ENCODE results near the gene PEAR1. TPM values are rescaled to one million over a fixed set of nuclear protein-coding genes. Genes with fewer than 3 reads are reported as not detected.

The PEAR1 gene
- total RNA-seq, 1 donor from 2014 or later = 0.05 TPM

DNA sequence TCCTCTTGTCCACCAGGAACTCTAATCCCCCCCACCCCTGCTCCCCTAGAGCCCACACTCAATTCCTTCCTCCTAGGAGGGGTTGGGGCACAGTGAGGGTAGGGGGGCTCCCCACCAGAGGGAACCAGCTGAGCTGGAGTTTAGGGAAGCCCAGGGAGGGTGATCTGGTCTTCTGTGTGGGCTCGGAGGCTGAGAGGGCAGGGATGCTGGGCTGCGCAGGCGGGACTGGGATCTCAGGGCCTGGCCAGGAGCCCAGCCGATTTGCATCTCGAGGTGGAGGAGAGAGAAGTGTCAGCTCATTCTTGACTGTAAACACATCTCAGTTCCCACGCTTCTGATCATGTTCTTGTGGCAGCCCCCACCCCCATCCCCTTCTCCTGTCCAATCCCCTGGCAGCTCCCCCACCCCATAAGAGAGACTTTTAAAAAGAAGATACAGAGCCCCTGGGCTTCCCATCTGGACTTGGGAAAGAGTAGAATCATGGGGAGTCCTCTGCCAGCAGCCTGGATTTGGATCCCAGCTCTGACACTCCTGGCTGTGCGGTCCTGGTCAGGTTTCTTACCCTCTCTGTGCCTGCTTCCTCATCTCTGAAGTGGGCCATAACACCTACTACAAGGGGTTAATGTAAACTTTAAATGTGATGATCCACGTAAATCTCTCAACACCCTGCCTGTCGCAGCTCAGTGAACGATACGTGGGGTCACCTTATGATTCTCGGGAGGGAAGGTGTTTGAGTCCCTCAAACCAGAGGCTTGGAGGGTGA is 6.6 kb downstream of the PEAR1 start:
- no peak for DNase-seq (ENCODE audit: low read depth)

DNA sequence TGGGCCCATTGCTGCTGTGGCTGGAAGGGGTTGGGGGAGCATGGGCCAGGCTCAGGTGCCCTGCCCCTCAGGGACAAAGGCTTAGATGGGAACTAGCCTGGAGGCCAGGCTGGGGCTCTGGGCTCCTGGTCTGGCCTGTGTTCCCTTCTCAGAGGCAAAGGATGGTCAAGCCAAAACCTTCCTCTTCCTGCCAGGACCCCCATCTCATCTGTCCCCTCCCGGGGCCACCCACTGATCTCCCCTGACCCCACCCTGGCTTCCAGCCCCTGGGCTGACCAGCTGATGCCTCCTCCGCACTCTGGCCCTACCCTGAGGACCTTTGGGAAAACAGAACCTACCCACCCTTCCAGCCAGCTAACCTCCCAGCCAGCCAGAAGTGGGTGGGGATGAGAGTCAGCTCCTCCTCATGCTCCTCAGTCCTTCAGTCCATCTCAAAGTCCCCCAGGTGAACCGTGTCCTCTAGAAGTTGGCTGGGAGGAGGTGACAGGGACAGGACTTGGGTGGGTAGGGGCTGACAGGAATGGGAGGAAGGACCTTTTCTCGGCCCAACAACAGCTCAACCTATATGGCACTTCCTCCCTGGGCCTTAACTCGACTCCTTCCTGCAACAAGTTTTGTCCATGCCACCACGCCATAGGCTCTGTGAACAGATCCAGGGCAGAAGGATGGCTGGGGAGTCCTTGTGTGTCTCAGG is 7.5 kb downstream of the PEAR1 start:
- no peak for DNase-seq (ENCODE audit: low read depth)

- DNase-seq (ENCODE audit: low read depth) = no peak
These were observed 8.0 kb downstream of the PEAR1 start for GRCh38 chr1:156901590-156901900.

DNA sequence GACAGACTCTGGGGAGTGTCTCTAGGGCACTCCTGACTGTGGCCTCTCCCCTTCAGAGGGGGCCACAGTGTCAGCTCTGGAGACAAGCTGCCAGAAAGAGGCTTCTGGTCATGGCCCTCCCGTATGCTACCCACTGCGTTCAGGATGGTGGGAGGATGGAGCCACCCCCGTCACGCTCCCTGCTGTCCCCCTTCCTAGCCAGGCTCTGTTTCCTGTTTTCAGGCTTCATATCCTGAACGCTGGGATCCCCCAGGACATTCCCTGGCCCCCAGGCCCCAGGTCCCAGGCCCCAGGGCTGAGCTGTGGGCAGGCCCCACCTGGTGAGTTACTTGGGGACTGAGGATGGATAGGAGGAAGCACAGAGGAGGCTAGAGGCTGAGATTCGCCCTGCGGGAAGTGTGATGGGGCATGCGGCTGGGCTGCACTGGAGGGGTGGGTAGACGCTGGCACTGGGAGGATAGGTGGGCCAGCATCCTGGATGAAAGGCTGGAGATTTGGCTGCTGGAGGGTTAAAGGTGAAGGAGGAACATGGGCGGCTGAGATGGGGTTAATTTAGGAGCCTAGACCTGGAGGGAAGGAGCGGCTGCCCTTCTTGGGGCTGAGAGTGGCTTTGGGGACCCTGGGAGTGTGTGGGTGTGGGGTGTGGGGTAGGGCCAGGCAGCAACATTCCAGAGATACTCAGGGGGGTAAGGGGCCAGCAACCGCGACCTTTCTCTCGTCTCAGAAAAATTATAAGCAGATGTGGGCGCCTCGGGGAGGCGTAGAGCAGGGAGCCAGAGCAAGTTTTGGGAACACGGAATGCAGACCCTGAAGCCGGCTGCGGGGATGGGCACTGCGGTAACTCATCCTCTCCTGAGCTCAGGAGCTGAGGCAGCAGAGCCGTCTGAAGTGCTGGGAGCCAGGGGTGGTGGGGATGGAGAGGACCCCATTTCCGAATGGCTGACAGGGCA is 8.7 kb downstream of the PEAR1 start:
- no peak for DNase-seq (ENCODE audit: low read depth)

- DNase-seq (ENCODE audit: low read depth) = no peak
These were observed 10.0 kb downstream of the PEAR1 start for GRCh38 chr1:156903328-156904091.

DNA sequence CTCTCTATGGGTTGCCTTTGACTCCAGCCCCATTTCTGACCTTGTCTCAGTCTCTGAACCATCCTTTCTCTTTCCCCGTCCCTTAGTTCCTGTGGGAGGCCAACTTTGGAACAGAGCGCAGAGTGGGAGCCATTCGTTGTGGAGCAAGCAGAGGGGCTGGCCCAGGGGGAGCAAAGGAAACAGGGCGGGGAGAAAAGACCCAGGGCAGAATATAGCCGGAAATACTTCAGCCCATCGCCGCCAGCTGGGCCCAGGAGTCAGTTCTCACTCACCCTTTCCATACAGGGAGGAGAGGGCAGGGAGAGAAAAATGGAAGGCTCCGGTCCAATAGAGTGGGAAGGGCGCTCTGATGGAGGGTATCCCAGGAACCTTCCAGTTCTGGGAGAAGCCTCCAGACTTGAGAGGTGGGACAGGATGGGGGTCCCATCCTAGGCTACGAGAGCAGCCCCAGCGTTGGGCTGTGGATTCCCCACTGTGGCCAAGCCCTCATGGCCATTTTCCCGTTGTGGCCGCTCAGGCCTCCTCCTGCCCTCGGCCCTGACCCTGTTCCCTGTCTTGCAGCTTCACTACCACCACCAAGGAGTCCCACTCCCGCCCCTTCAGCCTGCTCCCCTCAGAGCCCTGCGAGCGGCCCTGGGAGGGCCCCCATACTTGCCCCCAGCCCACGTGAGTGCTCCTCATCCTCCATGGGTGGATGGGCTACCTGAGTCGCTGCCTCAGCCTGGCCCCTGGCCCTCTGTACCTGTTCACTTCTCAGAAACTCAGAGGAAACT is 10.9 kb downstream of the PEAR1 start:
- no peak for DNase-seq (ENCODE audit: low read depth)

GRCh38 chr1:156905176-156905575 is 11.7 kb downstream of the PEAR1 start:
- no peak for DNase-seq (ENCODE audit: low read depth)

DNA sequence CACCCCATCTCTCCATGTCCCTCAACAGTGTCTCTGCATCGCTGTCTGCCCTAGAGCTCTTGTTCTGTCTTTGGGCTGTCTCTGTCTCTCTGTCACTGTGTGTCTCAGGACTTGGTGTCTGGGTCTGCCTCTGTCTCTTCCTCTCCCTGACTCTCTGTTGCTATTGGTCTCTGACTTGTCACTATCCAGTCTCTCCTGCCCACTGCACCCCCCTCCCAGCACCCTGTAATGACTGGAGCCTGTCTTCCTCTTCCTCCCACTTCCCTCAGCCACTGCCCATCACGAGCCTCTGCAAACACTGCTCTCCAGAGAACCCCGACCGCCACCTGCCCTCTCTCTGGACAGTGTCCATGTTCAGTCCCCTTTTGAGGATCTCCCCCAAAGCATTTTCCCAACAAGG is 12.1 kb downstream of the PEAR1 start:
- DNase-seq (ENCODE audit: low read depth) = no peak

- DNase-seq (ENCODE audit: low read depth) = no peak
These were observed 12.8 kb downstream of the PEAR1 start for GRCh38 chr1:156906206-156906906.

DNA sequence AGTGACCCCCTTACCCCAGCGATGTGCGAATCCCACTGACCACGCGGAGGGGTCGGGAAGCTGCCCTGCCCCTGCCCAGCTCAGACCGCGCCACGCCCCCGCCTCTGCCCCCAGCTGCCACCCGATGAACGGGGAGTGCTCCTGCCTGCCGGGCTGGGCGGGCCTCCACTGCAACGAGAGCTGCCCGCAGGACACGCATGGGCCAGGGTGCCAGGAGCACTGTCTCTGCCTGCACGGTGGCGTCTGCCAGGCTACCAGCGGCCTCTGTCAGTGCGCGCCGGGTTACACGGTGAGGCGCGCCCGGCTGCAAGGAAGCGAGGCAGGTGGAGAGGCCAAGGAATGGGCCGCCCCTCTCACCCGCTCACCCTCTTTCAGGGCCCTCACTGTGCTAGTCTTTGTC is 15.0 kb downstream of the PEAR1 start:
- no peak for DNase-seq (ENCODE audit: low read depth)

DNA sequence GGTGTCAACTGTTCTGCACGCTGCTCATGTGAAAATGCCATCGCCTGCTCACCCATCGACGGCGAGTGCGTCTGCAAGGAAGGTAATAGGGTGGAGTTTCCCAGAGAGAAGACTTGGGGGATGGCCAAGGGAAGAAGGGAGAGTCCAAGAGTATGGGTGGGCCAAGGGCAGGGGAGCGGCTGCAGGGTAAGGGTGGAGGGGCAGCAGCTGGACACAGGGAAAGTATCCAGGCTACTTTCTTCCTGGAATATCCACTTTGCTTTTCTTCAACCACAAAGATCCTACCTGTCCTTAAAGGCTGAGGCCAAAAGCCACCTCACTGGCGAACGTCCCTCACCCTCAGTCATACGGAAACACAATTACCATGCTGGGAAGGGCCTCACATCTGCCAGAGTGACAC is 15.4 kb downstream of the PEAR1 start:
- DNase-seq (ENCODE audit: low read depth) = no peak

GRCh38 chr1:156909671-156910070 is 16.2 kb downstream of the PEAR1 start:
- no peak for DNase-seq (ENCODE audit: low read depth)

DNA sequence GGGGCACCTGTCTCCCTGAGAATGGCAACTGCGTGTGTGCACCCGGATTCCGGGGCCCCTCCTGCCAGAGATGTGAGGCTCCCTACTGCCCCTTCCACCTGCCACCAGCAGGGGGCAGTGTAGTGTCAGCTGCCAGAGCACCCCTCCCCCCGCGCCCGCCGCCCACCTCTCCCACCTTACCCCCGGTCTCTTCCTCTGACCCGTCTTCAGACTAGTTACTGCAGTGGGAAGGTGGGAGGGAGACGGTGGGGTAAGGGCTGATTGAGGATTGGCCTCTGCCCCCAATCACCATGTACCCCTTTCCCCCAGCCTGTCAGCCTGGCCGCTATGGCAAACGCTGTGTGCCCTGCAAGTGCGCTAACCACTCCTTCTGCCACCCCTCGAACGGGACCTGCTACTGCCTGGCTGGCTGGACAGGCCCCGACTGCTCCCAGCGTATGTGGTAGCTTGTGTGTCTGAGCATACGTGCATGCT is 16.8 kb downstream of the PEAR1 start:
- DNase-seq (ENCODE audit: low read depth) = no peak

DNA sequence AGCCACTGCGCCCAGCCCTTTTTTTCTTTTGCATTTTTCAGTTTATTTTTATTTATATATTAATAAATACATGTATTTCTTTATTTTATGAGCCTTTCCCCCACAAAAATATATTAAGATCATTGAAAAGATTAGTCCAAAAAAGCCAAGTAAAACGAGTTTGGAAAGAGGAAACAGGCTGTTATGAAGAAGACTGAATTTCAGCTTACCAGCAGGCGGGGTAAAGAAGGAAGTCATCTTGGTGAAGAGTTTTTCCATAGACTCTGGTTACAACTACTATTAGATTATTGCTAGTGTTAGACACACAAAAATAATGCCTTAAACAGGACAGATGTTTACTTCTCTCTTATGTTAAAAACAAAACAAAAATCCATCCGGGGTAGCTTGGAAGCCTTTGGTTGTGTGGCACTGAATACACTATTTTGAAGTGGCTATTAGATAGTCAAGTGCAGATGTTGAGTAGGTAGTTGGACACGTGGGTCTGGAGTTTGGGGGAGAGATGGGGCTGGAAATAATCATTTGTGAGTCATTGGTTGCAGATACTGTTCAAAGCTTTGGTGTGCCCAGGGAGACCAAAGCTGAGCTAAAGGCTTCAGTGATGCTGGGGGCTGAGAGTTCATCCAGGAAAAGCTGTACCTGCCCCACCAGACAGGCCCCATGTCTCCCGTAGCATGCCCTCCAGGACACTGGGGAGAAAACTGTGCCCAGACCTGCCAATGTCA is 18.2 kb downstream of the PEAR1 start:
- DNase-seq (ENCODE audit: low read depth) = no peak

- DNase-seq (ENCODE audit: low read depth) = no peak
These were observed 18.8 kb downstream of the PEAR1 start for GRCh38 chr1:156912310-156912709.

- no peak for DNase-seq (ENCODE audit: low read depth)
These were observed 19.6 kb downstream of the PEAR1 start for GRCh38 chr1:156912861-156913808.

GRCh38 chr1:156913809-156914387 is 20.4 kb downstream of the PEAR1 start:
- no peak for DNase-seq (ENCODE audit: low read depth)
